Activated naive CD4-positive, alpha-beta T cell treated with anti-CD3 and anti-CD28 coated beads for 36 hours (primary cell): Measurements from ENCODE around the gene SLC35A1. TPM values are rescaled to one million over a fixed set of nuclear protein-coding genes. Genes with fewer than 3 reads are reported as not detected.

Experiments used
- CTCF ChIA-PET: fragments of 350-600 bp; sonication (Branson Sonifier 250); formaldehyde crosslinking; loops from one replicate; lab custom pipeline; 2021; ENCODE audit warnings: antibody characterized with exemption; lab: Charles Lee
- DNase-seq: peaks from one replicate; pipeline ENCODE4 v3.0.0-alpha.2; 2020
- H3K27ac Mint-ChIP-seq: one replicate; pipeline ENCODE4 v1.8.0; 2021; ENCODE audit warnings: mild to moderate bottlenecking, mixed read lengths
- H3K27me3 Mint-ChIP-seq: one replicate; pipeline ENCODE4 v1.8.0; 2021; ENCODE audit warnings: low read depth, mixed read lengths
- H3K36me3 Mint-ChIP-seq: one replicate; pipeline ENCODE4 v1.8.0; 2021; ENCODE audit warnings: low read depth, mixed read lengths
- H3K4me1 Mint-ChIP-seq: one replicate; pipeline ENCODE4 v1.8.0; 2021; ENCODE audit warnings: low read depth, mixed read lengths
- H3K4me3 Mint-ChIP-seq: one replicate; pipeline ENCODE4 v1.8.0; 2021; ENCODE audit warnings: mild to moderate bottlenecking, moderate library complexity, mixed read lengths
- H3K9me3 Mint-ChIP-seq: one replicate; pipeline ENCODE4 v1.8.0; 2021; ENCODE audit warnings: mixed read lengths
- intact Hi-C: fragments of 100-400 bp; cut with micrococcal nuclease; formaldehyde crosslinking; loops from one replicate; pipeline ENCODE4 v1.15.1; 2023
- total RNA-seq, 2 experiments: library from RNA; stranded (reverse); gene quantifications; one replicate each; pipeline ENCODE4 v1.2.3, GENCODE V29; 2021

Gene SLC35A1, protein sequence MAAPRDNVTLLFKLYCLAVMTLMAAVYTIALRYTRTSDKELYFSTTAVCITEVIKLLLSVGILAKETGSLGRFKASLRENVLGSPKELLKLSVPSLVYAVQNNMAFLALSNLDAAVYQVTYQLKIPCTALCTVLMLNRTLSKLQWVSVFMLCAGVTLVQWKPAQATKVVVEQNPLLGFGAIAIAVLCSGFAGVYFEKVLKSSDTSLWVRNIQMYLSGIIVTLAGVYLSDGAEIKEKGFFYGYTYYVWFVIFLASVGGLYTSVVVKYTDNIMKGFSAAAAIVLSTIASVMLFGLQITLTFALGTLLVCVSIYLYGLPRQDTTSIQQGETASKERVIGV
- total RNA-seq: 1 to 10 TPM; 6.7 to 6.8 TPM

DNA sequence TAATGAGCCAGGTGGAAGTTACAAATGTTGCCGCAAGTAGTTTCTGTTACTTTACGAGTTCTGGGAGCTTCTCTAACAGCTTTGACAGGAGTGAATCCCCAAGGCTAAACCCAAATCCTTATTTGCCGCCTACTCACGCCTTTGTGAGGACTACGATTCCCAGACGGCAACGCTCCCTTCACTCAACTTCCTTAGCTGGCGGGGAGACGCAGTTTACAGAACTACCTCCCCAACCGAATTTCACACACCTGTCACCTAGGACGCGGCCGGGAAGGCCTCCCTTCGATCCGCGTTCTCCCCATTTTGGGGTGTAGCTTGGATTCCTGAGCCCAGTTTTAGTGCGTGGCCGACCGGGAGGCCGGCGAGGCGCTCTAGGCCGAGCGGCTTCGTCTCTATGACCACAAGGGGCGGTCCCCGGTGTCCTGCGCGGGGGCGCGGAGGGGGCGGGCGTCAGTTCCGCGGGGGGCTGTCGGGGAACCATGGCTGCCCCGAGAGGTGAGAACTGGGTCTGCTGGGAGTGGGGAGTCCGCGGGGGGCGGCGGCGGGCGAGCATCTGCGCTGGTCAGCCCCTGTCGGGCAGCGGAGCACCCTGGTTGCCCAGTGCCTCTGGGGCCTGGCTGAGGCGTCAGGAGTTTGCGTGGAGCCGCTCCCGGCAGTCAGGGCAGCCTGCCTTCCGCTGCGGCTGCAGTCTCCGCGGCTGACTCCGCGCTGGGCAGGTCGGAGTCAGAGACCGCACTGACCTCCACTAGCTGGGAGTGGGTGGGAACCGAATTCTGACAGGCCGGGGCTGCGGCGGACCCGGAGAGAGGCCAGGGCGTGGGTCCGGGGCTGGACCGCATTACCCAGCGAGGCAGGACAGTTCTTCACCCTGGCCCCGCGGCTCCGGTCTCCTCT, at the start of gene SLC35A1:
TSS of gene SLC35A1 (plus strand) at position 450 of the 894 bp plus-strand sequence. CDS start at position 480, 30 bp downstream.
- CTCF ChIA-PET: interaction anchor here (1.3 to 2.0 kb wide), 2 partner anchors 17 to 80 kb away, joined by 4 to 5 read pairs; no protein-coding TSS in a partner anchor
- intact Hi-C loops: loop anchor here (1.0 to 5.0 kb wide), 9 partner anchors 64 to 1608 kb away; partner anchors contain the start of genes AKIRIN2, ORC3, PNRC1 and SMIM8
- Mint-ChIP-seq H3K4me3 (peak within 1 kb of the TSS; percentile 95), H3K9me3 (no peaks in the 10 kb centered on the region), H3K4me1 (peaks cover 15% of the 10 kb centered on the region), H3K36me3 (no peaks in the 10 kb centered on the region), H3K27ac (peak within 1 kb of the TSS; percentile 92), H3K27me3 (peaks cover 4% of the 10 kb centered on the region)
- DNase-seq: peak; percentile 80

DNA sequence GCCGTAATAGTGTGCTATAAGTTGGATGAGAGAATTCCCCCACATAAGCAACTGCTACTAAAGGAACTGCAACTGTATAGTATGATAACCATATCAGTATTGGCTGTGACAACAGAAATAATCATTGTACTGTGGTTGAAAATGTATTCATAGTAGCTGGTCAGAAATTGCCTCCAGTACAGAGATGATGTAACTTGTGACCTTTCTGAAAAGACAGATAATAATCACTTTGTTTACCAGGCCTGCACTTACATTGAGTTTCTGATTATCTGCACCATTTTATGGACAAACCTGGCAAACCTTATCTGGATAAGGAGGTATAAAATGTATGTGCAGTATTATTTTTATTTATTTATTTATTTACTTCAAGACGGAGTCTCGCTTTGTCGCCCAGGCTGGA, 46.0 kb upstream of the SLC35A1 start:
- CTCF ChIA-PET: no interaction called here
- no peaks in the 10 kb centered on the region for H3K4me1 Mint-ChIP-seq
- no peaks in the 10 kb centered on the region for H3K36me3 Mint-ChIP-seq
- H3K27me3 Mint-ChIP-seq: peaks cover 8% of the 10 kb centered on the region
- H3K27ac Mint-ChIP-seq: no peak overlapping the region
- H3K9me3 Mint-ChIP-seq: no peaks in the 10 kb centered on the region
- H3K4me3 Mint-ChIP-seq: no peak overlapping the region
- intact Hi-C loops: no loop called here
- no peak for DNase-seq

DNA sequence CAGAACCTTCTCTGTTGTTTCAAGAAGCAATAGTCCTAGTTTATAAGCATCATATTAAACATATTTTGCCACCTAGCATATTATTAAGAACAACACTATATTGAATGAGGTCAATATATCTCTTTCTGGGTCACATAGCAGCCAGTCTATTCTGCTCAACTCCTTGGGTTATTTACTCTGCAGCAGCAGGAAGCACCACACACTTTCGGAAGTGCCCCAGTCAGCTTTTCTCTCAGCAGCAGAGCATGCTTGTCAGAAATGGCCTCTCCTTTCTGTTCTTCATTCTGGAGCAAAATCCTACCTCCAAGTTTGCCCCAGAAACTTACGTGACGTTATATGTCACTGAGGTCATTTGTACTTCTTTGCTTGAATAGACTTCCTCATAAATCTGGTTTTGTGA, 42.3 kb upstream of the SLC35A1 start:
- DNase-seq: no peak
- CTCF ChIA-PET: no interaction called here
- Mint-ChIP-seq H3K9me3 (no peaks in the 10 kb centered on the region), H3K27ac (no peak overlapping the region), H3K4me1 (no peaks in the 10 kb centered on the region), H3K36me3 (no peaks in the 10 kb centered on the region), H3K4me3 (no peak overlapping the region), H3K27me3 (peaks cover 14% of the 10 kb centered on the region)
- intact Hi-C loops: no loop called here

DNA sequence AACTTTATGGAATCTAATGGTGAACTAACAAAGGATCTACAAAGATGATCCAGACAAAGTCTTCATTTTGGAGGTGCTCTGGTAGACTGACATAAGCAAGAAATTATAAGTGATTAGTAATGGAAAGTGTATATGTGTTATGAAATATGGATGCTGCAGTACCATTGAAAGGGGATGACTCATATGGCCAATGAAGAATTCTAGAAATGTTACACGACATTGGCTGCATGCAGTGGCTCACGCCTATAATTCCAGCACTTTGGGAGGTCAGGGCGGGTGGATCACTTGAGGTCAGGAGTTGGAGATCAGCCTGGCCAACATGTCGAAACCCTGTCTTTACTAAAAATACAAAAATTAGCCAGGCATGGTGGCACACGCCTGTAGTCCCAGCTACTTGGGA, 41.5 kb upstream of the SLC35A1 start:
- no peak overlapping the region for H3K4me3 Mint-ChIP-seq
- no peaks in the 10 kb centered on the region for H3K9me3 Mint-ChIP-seq
- no peak overlapping the region for H3K27ac Mint-ChIP-seq
- H3K27me3 Mint-ChIP-seq: peaks cover 14% of the 10 kb centered on the region
- H3K4me1 Mint-ChIP-seq: no peaks in the 10 kb centered on the region
- CTCF ChIA-PET: no interaction called here
- no peak for DNase-seq
- no peaks in the 10 kb centered on the region for H3K36me3 Mint-ChIP-seq
- intact Hi-C loops: no loop called here

DNA sequence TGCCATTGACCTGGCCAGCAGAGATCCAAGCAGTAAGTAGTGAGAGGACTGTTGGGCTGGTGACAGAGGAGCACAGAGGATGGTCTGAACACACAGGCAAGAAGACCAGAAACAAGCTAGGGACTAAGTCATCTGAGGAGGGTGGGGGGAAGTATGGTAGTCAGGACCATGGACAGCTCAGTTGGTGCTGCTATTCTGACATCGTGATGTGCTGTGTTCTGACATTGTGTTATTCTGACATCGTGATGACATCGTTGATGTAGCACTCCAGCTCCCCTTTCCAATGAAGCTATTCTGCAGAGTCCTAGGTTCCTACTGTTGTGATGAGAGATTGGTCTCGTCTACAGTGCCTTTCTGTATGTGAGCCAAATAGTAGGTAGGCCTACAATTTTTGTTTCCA, 36.3 kb upstream of the SLC35A1 start:
- DNase-seq: peak; percentile 72
- CTCF ChIA-PET: no interaction called here
- H3K36me3 Mint-ChIP-seq: no peaks in the 10 kb centered on the region

DNA sequence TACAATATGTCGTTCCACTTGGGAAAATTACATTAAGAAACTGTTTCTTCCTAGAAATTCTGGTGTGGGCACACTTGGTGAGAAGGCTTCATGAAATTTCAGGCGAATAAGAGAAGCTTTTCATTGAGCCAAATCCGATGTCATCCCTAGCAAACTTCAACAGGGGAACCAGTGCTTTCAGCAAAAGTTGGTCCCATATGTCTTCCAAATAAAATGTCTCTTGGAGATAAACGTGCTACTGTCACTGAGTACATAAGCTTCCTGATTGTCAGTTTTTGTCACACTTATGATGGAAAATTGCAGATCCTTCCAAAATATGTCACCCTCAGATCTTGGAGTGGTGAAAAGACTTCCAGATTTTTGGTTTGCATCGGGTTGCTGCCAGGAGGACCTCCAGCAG, 31.1 kb upstream of the SLC35A1 start:
- no peaks in the 10 kb centered on the region for H3K36me3 Mint-ChIP-seq
- no peaks in the 10 kb centered on the region for H3K4me1 Mint-ChIP-seq
- DNase-seq: no peak
- peaks cover 5% of the 10 kb centered on the region for H3K9me3 Mint-ChIP-seq
- H3K27ac Mint-ChIP-seq: no peak overlapping the region
- H3K27me3 Mint-ChIP-seq: peaks cover 4% of the 10 kb centered on the region
- intact Hi-C loops: no loop called here
- no peak overlapping the region for H3K4me3 Mint-ChIP-seq
- CTCF ChIA-PET: no interaction called here

More for the DNA sequence above, 36.3 kb upstream of the SLC35A1 start:
- Mint-ChIP-seq H3K27ac (no peak overlapping the region), H3K9me3 (no peaks in the 10 kb centered on the region), H3K27me3 (peaks cover 7% of the 10 kb centered on the region), H3K4me1 (no peaks in the 10 kb centered on the region), H3K4me3 (no peak overlapping the region)
- intact Hi-C loops: no loop called here

DNA sequence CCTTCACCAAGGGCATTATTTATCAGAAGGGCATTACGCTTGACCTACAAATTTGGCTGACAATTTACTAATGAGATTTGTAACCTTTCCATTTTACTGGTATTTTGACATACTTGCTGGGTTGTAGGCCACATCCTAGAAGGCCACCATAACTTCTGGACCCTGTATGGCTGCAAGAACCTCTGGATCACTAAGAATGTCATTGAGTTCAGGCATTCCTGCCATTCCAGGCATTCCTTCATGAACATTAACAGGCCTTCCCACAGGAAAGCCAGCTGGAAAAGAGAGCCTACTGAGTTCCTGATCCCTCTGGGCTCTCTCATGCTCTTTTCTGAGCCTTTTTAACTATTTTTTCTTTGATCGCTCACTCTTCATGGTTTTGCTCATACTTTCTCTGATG, 28.4 kb upstream of the SLC35A1 start:
- Mint-ChIP-seq H3K4me1 (no peaks in the 10 kb centered on the region), H3K36me3 (no peaks in the 10 kb centered on the region)
- CTCF ChIA-PET: interaction anchor here (1.2 kb wide), 1 partner anchor 36 kb away, joined by 3 read pairs; the partner anchor contains the start of gene CFAP206

DNA sequence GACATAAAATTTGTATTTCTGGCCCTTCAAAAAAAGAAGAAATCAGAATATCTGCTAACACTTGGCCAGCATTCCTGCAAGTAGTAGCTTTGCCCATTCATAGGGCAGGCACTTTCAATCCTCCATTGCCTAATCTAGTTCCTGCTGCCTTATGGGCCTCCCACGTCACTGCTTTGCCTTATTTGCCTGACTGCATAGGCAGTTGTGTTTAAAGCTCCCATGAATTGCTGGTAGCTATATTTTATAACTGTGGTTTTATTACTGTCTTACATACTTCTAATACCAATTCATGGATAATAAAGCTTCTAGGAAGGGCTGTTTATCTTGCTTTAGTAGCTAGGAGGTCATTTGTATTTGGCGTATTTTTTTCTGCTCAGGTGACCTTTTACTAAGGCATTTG, 7.7 kb upstream of the SLC35A1 start:
- no peak overlapping the region for H3K27ac Mint-ChIP-seq
- H3K9me3 Mint-ChIP-seq: peaks cover 2% of the 10 kb centered on the region
- H3K36me3 Mint-ChIP-seq: no peaks in the 10 kb centered on the region
- H3K4me3 Mint-ChIP-seq: no peak overlapping the region
- DNase-seq: no peak
- H3K27me3 Mint-ChIP-seq: peaks cover 17% of the 10 kb centered on the region
- no peaks in the 10 kb centered on the region for H3K4me1 Mint-ChIP-seq
- CTCF ChIA-PET: no interaction called here
- intact Hi-C loops: no loop called here

More for the DNA sequence above, 28.4 kb upstream of the SLC35A1 start:
- Mint-ChIP-seq H3K27ac (no peak overlapping the region), H3K27me3 (peaks cover 15% of the 10 kb centered on the region), H3K9me3 (peaks cover 5% of the 10 kb centered on the region), H3K4me3 (no peak overlapping the region)
- no peak for DNase-seq
- intact Hi-C loops: no loop called here

DNA sequence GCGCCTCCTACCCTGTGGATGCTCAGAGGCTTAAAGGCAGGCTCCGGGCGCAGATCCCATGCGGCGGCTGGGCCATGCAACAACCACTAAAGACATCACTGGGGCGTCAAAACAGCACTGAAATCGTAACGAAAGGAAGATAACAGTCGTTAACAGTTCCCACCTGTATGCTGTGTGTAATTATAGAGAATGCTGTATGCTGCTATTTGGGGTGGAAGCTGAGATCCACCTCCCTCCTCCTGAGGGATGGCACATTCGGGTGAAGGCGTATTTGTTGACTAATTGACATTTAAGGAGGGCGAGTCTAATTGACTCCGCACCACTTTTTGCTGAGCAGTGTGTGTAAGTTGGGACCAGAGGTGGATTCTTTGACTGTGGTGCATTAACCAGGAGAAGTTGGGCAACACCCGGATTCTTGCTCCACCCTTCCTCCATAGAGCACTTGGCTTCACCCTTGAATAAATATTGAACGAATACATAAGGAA, 687 bp downstream of the SLC35A1 start:
- DNase-seq: peak; percentile 62
- H3K9me3 Mint-ChIP-seq: no peaks in the 10 kb centered on the region
- peak overlapping the region; percentile 92 for H3K27ac Mint-ChIP-seq
- H3K4me1 Mint-ChIP-seq: peaks cover 15% of the 10 kb centered on the region
- H3K36me3 Mint-ChIP-seq: no peaks in the 10 kb centered on the region
- CTCF ChIA-PET: no interaction called here
- intact Hi-C loops: loop anchor here (1.0 to 5.0 kb wide), 3 partner anchors 221 to 1607 kb away; partner anchors contain the start of gene PNRC1
- H3K4me3 Mint-ChIP-seq: peak overlapping the region; percentile 95
- peaks cover 1% of the 10 kb centered on the region for H3K27me3 Mint-ChIP-seq

DNA sequence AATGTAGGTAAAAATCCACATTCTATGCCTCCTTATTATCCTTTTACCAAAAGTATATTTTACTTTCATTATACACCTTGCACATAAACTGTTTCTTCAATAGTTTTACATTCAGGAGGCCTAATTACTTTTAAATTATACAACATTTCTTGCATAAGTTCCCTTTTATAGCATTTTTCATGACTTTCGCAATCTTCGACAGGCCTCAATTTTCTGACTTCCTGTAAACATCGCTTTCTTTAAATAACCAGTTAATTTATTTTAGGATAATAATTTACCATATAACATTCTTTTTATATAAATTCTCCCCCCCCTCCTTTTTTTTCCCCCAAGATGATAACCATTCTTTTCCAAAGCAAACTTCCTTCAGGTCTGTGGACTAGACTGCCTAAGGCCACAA, 9.2 kb downstream of the SLC35A1 start:
- Mint-ChIP-seq H3K27ac (no peak overlapping the region), H3K4me1 (peaks cover 3% of the 10 kb centered on the region), H3K9me3 (no peaks in the 10 kb centered on the region), H3K36me3 (peaks cover 15% of the 10 kb centered on the region), H3K27me3 (no peaks in the 10 kb centered on the region), H3K4me3 (no peak overlapping the region)
- intact Hi-C loops: no loop called here
- no peak for DNase-seq
- CTCF ChIA-PET: no interaction called here

DNA sequence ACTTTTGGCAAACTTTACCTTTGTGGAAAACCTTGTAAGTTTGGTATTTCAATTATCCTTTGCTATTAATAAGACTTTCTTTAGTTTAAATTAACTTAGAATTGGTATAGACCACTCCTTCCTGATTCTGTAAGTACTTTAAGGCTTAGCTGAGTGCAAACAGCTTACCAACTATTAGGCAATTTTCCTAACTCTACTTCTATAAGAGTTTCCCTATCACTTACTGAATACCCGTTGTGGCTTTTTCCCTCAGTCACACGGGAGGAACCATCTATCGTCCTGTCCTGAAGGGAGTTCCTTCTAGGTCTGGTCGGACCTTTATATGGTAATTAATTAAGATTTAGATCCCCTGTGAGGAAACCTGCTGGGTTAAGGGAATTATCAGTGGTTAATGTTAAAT, 9.6 kb downstream of the SLC35A1 start:
- H3K9me3 Mint-ChIP-seq: no peaks in the 10 kb centered on the region
- H3K36me3 Mint-ChIP-seq: peaks cover 15% of the 10 kb centered on the region
- DNase-seq: no peak
- no peak overlapping the region for H3K4me3 Mint-ChIP-seq
- H3K4me1 Mint-ChIP-seq: peaks cover 3% of the 10 kb centered on the region
- CTCF ChIA-PET: no interaction called here
- intact Hi-C loops: no loop called here
- no peak overlapping the region for H3K27ac Mint-ChIP-seq
- no peaks in the 10 kb centered on the region for H3K27me3 Mint-ChIP-seq

DNA sequence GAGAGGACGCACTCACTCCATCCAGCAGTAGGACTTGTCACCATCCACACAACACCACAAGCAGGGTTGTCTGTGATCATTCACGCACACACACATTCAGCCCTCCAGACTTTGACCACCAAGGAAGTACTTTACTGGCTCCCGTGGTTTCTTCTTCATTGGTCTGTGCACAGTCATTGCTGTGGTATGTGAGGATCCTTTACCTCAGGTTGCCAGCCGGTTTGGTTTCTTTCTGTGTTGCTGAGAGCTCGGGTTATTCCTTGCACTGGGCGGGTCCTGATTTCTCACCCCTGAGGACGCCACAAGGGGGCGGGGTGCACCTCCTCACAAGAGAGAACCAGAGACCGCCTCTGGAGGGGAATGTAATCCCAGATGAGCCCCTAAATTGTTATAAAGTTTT, 11.2 kb downstream of the SLC35A1 start:
- H3K27me3 Mint-ChIP-seq: no peaks in the 10 kb centered on the region
- intact Hi-C loops: no loop called here
- H3K4me3 Mint-ChIP-seq: no peak overlapping the region
- peaks cover 12% of the 10 kb centered on the region for H3K36me3 Mint-ChIP-seq
- DNase-seq: peak; percentile 19
- H3K27ac Mint-ChIP-seq: no peak overlapping the region
- no peaks in the 10 kb centered on the region for H3K9me3 Mint-ChIP-seq
- CTCF ChIA-PET: no interaction called here
- peaks cover 3% of the 10 kb centered on the region for H3K4me1 Mint-ChIP-seq
